Tibial nerve (tissue), 4 donors: ENCODE results near the gene FER1L5. TPM values are rescaled to one million over a fixed set of nuclear protein-coding genes. Genes with fewer than 3 reads are reported as not detected.
A peak's percentile ranks its signal among the peaks of the same experiment; 100 is the strongest.

Experiments used
- DNase-seq, 2 donors: peaks; one replicate each; pipeline ENCODE4 v3.0.0-alpha.2; 2019; ENCODE audit warnings: low spot score in 2 of 2
- H3K27ac ChIP-seq, 4 donors: fragments of 200-600 bp; sonication (generic) in 3 of 4; one replicate each; pipeline ENCODE4 v1.5.1; 2017 to 2019; ENCODE audit warnings: mild to moderate bottlenecking in 1 of 4
- H3K27me3 ChIP-seq, 2 donors: fragments of 200-600 bp; sonication (generic) in 1 of 2; one replicate each; pipeline versions ENCODE4 v1.5.1 to v1.6.0; 2017 to 2019
- H3K36me3 ChIP-seq, 3 donors: fragments of 200-600 bp; sonication (generic); one replicate each; pipeline ENCODE4 v1.5.1; 2018 to 2019
- H3K4me1 ChIP-seq, 4 donors: fragments of 200-600 bp; sonication (generic) in 3 of 4; one replicate each; pipeline ENCODE4 v1.5.1; 2017 to 2019
- H3K4me3 ChIP-seq, 4 donors: fragments of 200-600 bp; sonication (generic) in 3 of 4; one replicate each; pipeline ENCODE4 v1.5.1; 2017 to 2019; ENCODE audit warnings: mild to moderate bottlenecking in 1 of 4, moderate library complexity in 1 of 4
- H3K9me3 ChIP-seq, 4 donors: fragments of 200-600 bp; sonication (generic) in 3 of 4; one replicate each; pipeline ENCODE4 v1.5.1; 2017 to 2019
- EP300 ChIP-seq, 2 donors: sonication (generic); formaldehyde crosslinking; IDR thresholded peaks; one replicate each; pipeline ENCODE4 v1.6.1; 2017; ENCODE audit warnings: antibody characterized with exemption in 2 of 2, mild to moderate bottlenecking in 1 of 2
- POLR2A ChIP-seq, 2 donors: fragments of 450-650 bp; IDR thresholded peaks; one replicate each; pipeline ENCODE4 v1.6.1; 2017; ENCODE audit warnings: antibody characterized with exemption in 2 of 2, mild to moderate bottlenecking in 2 of 2, moderate library complexity in 2 of 2
- WGBS, 2 donors: methylation state at CpG; one replicate each; pipeline ENCODE4 v1.1.5; 2018; 5-methylcytosine and 5-hydroxymethylcytosine counted together
- total RNA-seq, 4 donors: library from RNA; depleted of rRNA; stranded (reverse); fragments of >200 nt; gene quantifications; one replicate each; pipeline ENCODE4 v1.1.0, GENCODE V29; 2016
- TF ChIP-seq, protein P1 (sequence below), 5 experiments: fragments of 200-600 bp in 3 of 5; fragments of 450-650 bp in 2 of 5; sonication (generic) in 3 of 5; IDR thresholded peaks; one replicate each; pipeline ENCODE4 v1.5.1; 2016 to 2019; ENCODE audit warnings: antibody characterized with exemption in 5 of 5, mild to moderate bottlenecking in 3 of 5, moderate library complexity in 2 of 5

Gene FER1L5
- total RNA-seq, 4 donors from 2014 or later, result 0.20 to 0.60 TPM; not detected in 2

DNA sequence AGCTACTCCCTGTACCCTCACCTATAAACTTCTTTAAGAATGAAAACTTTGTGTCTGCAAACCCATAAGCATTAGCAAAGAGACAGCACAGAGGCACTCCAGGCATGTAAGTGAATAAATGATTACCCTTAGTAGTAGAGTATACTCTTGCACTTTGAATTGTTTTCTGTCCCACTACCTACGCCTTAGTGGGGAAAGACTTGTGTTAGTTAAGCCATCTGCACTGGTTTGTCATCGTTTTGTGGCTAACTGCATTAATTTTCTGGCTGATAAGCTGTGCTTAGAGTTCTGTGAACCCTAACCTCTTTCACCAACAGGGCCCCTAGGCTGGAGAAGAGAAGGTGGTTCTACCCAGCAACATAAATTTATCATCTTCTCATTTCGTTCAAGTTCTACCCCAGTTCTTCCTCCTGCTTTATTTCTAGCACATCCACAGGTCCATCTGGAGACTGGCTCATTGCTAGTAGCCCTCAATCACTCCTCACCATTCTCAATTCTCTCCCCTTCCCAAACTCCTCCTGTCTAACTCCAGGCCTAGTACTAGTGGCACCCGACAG lies 96.6 kb downstream of the FER1L5 start:
- Histone ChIP-seq H3K36me3 (peaks cover 0 to 18% (median 2%) of the 10 kb centered on the region in 3 donors), H3K27ac (peak overlapping the region; percentile 22 to 92 (median 76)), H3K4me3 (peak overlapping the region; percentile 54 to 95 (median 73)), H3K9me3 (no peaks in the 10 kb centered on the region), H3K4me1 (peaks cover 0 to 56% (median 16%) of the 10 kb centered on the region in 4 donors), H3K27me3 (no peaks in the 10 kb centered on the region)
- no peak for DNase-seq
- TF ChIP-seq, protein P1, sequence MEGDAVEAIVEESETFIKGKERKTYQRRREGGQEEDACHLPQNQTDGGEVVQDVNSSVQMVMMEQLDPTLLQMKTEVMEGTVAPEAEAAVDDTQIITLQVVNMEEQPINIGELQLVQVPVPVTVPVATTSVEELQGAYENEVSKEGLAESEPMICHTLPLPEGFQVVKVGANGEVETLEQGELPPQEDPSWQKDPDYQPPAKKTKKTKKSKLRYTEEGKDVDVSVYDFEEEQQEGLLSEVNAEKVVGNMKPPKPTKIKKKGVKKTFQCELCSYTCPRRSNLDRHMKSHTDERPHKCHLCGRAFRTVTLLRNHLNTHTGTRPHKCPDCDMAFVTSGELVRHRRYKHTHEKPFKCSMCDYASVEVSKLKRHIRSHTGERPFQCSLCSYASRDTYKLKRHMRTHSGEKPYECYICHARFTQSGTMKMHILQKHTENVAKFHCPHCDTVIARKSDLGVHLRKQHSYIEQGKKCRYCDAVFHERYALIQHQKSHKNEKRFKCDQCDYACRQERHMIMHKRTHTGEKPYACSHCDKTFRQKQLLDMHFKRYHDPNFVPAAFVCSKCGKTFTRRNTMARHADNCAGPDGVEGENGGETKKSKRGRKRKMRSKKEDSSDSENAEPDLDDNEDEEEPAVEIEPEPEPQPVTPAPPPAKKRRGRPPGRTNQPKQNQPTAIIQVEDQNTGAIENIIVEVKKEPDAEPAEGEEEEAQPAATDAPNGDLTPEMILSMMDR (IDR thresholded peaks at IDR 0.05), result no peak
- TF ChIP-seq POLR2A (IDR thresholded peaks at IDR 0.05), result no peak
- no peak for TF ChIP-seq EP300 (IDR thresholded peaks at IDR 0.05)
- 18 to 31% methylated on average over 4 of the region's 4 CpGs for WGBS, 2 donors

- peak within 1 kb of the TSS; percentile 54 to 95 (median 73) for H3K4me3 ChIP-seq
- no peaks in the 10 kb centered on the region for H3K9me3 ChIP-seq
- H3K4me1 ChIP-seq, result peaks cover 0 to 49% (median 10%) of the 10 kb centered on the region in 4 donors
- TF ChIP-seq, protein P1 (IDR thresholded peaks at IDR 0.05), result peak in 1 of 5 experiments; percentile 48
- peak in 1 of 2 donors; percentile 52 for TF ChIP-seq POLR2A (IDR thresholded peaks at IDR 0.05)
- TF ChIP-seq EP300 (IDR thresholded peaks at IDR 0.05), result peak; percentile 67 to 85
- WGBS, 2 donors, result 0% methylated on average over 43 of the region's 43 CpGs
- peak; percentile 97 to 99 for DNase-seq
- H3K36me3 ChIP-seq, result peaks cover 0 to 16% (median 0%) of the 10 kb centered on the region in 3 donors
- H3K27ac ChIP-seq, result peak within 1 kb of the TSS; percentile 22 to 92 (median 76)
- H3K27me3 ChIP-seq, result no peaks in the 10 kb centered on the region
These were observed 97.3 kb downstream of the FER1L5 start, which contains the start of gene LMAN2L for GRCh38 chr2:96739633-96740428. TSS of gene LMAN2L (minus strand) at chr2:96740064. CDS start at chr2:96740040, 24 bp downstream.

- Histone ChIP-seq H3K27ac (peak overlapping the region in 1 of 4 donors; percentile 4), H3K36me3 (no peaks in the 10 kb centered on the region)
These were observed 104.6 kb downstream of the FER1L5 start for GRCh38 chr2:96747061-96747617.

GRCh38 chr2:96751800-96752199 lies 109.2 kb downstream of the FER1L5 start:
- TF ChIP-seq, protein P1 (IDR thresholded peaks at IDR 0.05), result no peak
- TF ChIP-seq POLR2A (IDR thresholded peaks at IDR 0.05), result no peak
- no peak for TF ChIP-seq EP300 (IDR thresholded peaks at IDR 0.05)
- 80 to 90% methylated on average over 9 of the region's 9 CpGs for WGBS, 2 donors

More at GRCh38 chr2:96747061-96747617, 104.6 kb downstream of the FER1L5 start:
- DNase-seq, result no peak
- Histone ChIP-seq H3K4me1 (peaks cover 0 to 19% (median 3%) of the 10 kb centered on the region in 4 donors), H3K27me3 (no peaks in the 10 kb centered on the region), H3K9me3 (no peaks in the 10 kb centered on the region), H3K4me3 (no peak overlapping the region)
- TF ChIP-seq, protein P1 (IDR thresholded peaks at IDR 0.05), result no peak
- TF ChIP-seq EP300 (IDR thresholded peaks at IDR 0.05) (no peak), POLR2A (IDR thresholded peaks at IDR 0.05) (no peak)
- WGBS, 2 donors, result 42% methylated on average over 6 of the region's 6 CpGs

More at GRCh38 chr2:96751800-96752199, 109.2 kb downstream of the FER1L5 start:
- Histone ChIP-seq H3K36me3 (no peaks in the 10 kb centered on the region), H3K27ac (no peak overlapping the region), H3K9me3 (no peaks in the 10 kb centered on the region), H3K4me1 (peaks cover 0 to 16% (median 3%) of the 10 kb centered on the region in 4 donors), H3K27me3 (no peaks in the 10 kb centered on the region), H3K4me3 (no peak overlapping the region)
- no peak for DNase-seq
